Measurements from ENCODE around the gene MSLN.
A peak's percentile ranks its signal among the peaks of the same experiment; 100 is the strongest.

The MSLN gene

GRCh38 chr16:723695-724094, 36.8 kb upstream of the MSLN start:
- DNase-seq: no peak

- DNase-seq: no peak
Measured at GRCh38 chr16:724188-725040, 36.1 kb upstream of the MSLN start.

GRCh38 chr16:725041-725376, 35.5 kb upstream of the MSLN start:
- no peak for DNase-seq

- DNase-seq: no peak
Measured at GRCh38 chr16:725463-726187, 34.9 kb upstream of the MSLN start.

GRCh38 chr16:726188-726437, 34.4 kb upstream of the MSLN start:
- DNase-seq: no peak

- DNase-seq: peak; percentile 69
Measured at GRCh38 chr16:726438-727290, 33.9 kb upstream of the MSLN start, which contains the start of the genes CCDC78 and HAGHL. TSS of gene CCDC78 (minus strand) at chr16:726443. CDS start at chr16:726367, 76 bp downstream. TSS of gene HAGHL (plus strand) at chr16:727106. CDS start at chr16:727510, 404 bp downstream.

- no peak for DNase-seq
Measured at GRCh38 chr16:727291-727977, 33.1 kb upstream of the MSLN start.

- peak; percentile 78 for DNase-seq
Measured at GRCh38 chr16:728131-728889, 32.2 kb upstream of the MSLN start.

- DNase-seq: no peak
Measured at GRCh38 chr16:728890-729744, 31.4 kb upstream of the MSLN start.

GRCh38 chr16:729768-730665, 30.5 kb upstream of the MSLN start:
- peak; percentile 20 for DNase-seq

GRCh38 chr16:730666-731509, 29.6 kb upstream of the MSLN start:
- peak; percentile 21 for DNase-seq

- DNase-seq: no peak
Measured at GRCh38 chr16:732332-732731, 28.2 kb upstream of the MSLN start.

- no peak for DNase-seq
Measured at GRCh38 chr16:732936-733335, 27.6 kb upstream of the MSLN start.

- DNase-seq: no peak
Measured at GRCh38 chr16:733382-734207, 26.9 kb upstream of the MSLN start.

GRCh38 chr16:734208-734980, 26.1 kb upstream of the MSLN start:
- DNase-seq: no peak

- no peak for DNase-seq
Measured at GRCh38 chr16:734981-735881, 25.3 kb upstream of the MSLN start.
